HG03439 (cell line): ENCODE measurements around the gene TBC1D8.
"Not testable (repeated sequence)": the region's sequence is repeated elsewhere in the genome, so short reads cannot be mapped to it uniquely, and the experiment has no call there.

ENCODE experiments used
- ATAC-seq: cut with Tn5 transposase; IDR thresholded peaks from one replicate; pipeline ENCODE4 v1.9.1; 2021; ENCODE audit warnings: mild to moderate bottlenecking, moderate library complexity; ENCODE audit not compliant: unreplicated experiment

Gene TBC1D8

GRCh38 chr2:101151146-101151858 lies at the start of gene TBC1D8:
TBC1D8 (minus strand) TSS chr2:101151382; CDS start chr2:101151253, 129 bp downstream.
- peak; percentile 76 for ATAC-seq

- no peak for ATAC-seq
Measured at GRCh38 chr2:101200676-101201075, 49.5 kb upstream of the TBC1D8 start.

- ATAC-seq: no peak
Measured at GRCh38 chr2:101199251-101199791, 48.1 kb upstream of the TBC1D8 start.

GRCh38 chr2:101197814-101198213 lies 46.6 kb upstream of the TBC1D8 start:
- no peak for ATAC-seq

GRCh38 chr2:101197215-101197745 lies 46.1 kb upstream of the TBC1D8 start:
- no peak for ATAC-seq

- ATAC-seq: no peak
Measured at GRCh38 chr2:101195871-101196661, 44.9 kb upstream of the TBC1D8 start.

GRCh38 chr2:101193033-101193626 lies 41.9 kb upstream of the TBC1D8 start:
- ATAC-seq: no peak

GRCh38 chr2:101190747-101191516 lies 39.8 kb upstream of the TBC1D8 start:
- ATAC-seq: no peak

GRCh38 chr2:101188683-101189405 lies 37.7 kb upstream of the TBC1D8 start:
- ATAC-seq: no peak

GRCh38 chr2:101187131-101187530 lies 35.9 kb upstream of the TBC1D8 start:
- ATAC-seq: no peak

- ATAC-seq: no peak
Measured at GRCh38 chr2:101185656-101186055, 34.5 kb upstream of the TBC1D8 start.

GRCh38 chr2:101185085-101185484 lies 33.9 kb upstream of the TBC1D8 start:
- no peak for ATAC-seq

GRCh38 chr2:101179982-101180381 lies 28.8 kb upstream of the TBC1D8 start:
- no peak for ATAC-seq

- ATAC-seq: no peak
Measured at GRCh38 chr2:101176803-101177202, 25.6 kb upstream of the TBC1D8 start.

- no peak for ATAC-seq
Measured at GRCh38 chr2:101175991-101176390, 24.8 kb upstream of the TBC1D8 start.

GRCh38 chr2:101173707-101174295 lies 22.6 kb upstream of the TBC1D8 start:
- no peak for ATAC-seq

GRCh38 chr2:101169822-101170221 lies 18.6 kb upstream of the TBC1D8 start:
- not testable (repeated sequence) for ATAC-seq

GRCh38 chr2:101168706-101169105 lies 17.5 kb upstream of the TBC1D8 start:
- no peak for ATAC-seq

- ATAC-seq: not testable (repeated sequence)
Measured at GRCh38 chr2:101167532-101167931, 16.4 kb upstream of the TBC1D8 start.
